ENCODE data around the gene RAD51.
A peak's percentile ranks its signal among the peaks of the same experiment; 100 is the strongest.
"Not testable (repeated sequence)": the region's sequence is repeated elsewhere in the genome, so short reads cannot be mapped to it uniquely, and the experiment has no call there.

RAD51 gene

DNA sequence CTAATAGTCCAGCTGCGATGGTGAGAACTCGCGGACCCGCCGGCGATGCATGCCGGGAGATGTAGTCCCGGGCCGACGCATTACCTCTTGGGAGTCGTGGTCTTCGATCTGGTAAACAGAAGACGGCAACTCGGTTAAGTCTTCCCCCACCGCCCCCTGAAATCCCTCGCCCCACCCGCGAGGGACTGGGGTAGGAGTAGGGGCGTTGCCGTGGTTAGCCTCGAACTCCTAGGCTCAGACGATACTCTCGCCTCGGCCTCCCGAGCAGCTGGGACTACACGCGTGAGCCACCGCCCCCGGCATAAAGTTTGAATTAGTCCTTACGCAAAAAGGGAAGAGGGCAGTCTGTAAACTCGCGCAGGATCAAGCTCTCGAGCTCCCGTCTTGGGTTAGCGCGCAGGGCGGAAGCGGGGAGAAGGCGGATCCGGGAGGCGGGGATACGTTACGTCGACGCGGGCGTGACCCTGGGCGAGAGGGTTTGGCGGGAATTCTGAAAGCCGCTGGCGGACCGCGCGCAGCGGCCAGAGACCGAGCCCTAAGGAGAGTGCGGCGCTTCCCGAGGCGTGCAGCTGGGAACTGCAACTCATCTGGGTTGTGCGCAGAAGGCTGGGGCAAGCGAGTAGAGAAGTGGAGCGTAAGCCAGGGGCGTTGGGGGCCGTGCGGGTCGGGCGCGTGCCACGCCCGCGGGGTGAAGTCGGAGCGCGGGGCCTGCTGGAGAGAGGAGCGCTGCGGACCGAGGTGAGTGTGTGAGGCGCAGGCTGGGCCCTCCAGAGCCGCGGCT is at the start of gene RAD51:
TSS of gene RAD51 (plus strand) at position 487 of the 781 bp plus-strand sequence. CDS start 3,585 bp downstream, outside the sequence.
- DNase-seq (ENCODE audit: low spot score) = peak; percentile 97

DNA sequence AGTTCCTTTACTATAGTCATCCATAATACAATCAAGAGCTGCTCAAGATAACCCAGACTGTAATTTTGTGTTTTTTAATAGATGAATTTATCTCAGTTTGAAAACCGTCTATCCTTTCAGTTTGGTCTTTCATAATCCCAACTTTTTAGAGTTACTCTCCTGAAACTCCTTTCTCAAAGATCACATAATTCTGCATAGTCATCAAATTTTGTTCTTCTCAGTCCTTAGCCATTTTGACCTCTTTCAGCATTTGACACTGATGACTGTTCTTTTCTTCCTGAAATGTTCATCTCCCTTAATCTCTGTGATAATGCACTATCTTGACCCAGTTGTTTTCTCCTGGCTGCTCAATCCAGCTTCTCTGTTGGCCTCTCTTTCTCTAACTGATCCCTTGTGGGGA is 47.5 kb upstream of the RAD51 start:
- no peak for DNase-seq (ENCODE audit: low spot score)

DNA sequence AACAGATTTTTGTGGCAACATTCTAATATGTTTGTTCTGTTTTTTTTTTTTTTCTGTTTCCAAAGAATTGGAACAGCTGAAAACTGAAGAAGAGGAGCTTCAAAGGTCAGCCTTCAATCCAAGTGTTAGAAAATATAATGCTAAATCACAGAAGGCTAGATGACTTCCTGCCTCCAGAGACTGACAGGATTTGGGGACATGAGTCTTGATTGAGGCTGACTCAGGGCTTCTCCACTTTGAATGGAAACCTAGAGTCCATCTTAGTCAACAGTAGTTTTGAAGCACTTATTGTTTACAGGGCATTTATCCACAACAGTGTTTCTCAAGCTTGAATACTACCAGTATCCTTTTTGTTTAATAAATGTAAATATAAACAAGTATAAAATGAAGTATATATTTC is 44.5 kb upstream of the RAD51 start:
- no peak for DNase-seq (ENCODE audit: low spot score)

DNA sequence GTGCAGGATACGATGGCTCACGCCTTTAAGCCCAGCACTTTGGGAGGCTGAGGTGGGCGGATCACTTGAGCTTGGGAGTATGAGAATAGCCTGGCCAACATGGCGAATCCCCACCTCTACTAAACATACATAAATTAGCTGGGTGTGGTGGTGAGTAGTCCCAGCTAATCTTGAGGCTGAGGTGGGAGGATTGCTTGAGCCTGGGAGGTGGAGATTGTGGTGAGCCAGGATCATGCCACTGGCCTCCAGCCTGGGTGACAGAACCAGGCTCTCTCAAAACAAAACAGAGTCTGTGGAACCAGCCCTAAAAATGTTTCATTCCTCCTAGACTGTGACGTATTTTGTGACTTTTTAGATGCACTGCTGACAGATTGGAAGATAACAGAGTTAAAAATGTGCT is 34.3 kb upstream of the RAD51 start:
- DNase-seq (ENCODE audit: low spot score) = no peak

DNA sequence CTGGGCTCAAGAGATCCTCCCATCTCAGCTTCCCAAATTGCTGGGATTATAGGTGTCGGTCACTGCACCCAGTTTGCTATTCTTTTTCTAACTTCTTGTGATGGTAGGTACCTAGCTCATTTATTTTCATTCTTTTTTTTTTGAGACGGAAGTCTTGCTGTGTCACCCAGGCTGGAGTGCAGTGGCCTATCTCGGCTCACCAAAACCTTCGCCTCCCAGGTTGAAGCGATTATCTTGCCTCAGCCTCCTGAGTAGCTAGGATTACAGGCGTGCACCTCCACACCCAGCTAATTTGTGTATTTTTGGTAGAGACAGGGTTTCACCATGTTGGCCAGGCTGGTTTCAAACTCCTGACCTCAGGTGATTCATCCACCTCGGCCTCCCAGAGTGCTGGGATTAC is 30.1 kb upstream of the RAD51 start:
- DNase-seq (ENCODE audit: low spot score) = no peak

DNA sequence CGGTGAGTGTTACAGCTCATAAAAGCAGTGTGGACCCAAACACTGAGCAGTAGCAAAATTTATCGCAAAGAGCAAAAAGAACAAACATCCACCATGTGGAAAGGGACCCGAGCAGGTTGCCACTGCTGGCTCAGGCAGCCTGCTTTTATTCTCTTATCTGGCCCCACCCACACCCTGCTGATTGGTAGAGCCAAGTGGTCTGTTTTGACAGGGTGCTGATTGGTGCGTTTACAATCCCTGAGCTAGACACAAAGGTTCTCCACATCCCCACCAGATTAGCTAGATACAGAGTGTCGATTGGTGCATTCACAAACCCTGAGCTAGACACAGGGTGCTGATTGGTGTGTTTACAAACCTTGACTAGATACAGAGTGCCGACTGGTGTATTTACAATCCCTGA is 18.7 kb upstream of the RAD51 start:
- DNase-seq (ENCODE audit: low spot score) = not testable (repeated sequence)

DNA sequence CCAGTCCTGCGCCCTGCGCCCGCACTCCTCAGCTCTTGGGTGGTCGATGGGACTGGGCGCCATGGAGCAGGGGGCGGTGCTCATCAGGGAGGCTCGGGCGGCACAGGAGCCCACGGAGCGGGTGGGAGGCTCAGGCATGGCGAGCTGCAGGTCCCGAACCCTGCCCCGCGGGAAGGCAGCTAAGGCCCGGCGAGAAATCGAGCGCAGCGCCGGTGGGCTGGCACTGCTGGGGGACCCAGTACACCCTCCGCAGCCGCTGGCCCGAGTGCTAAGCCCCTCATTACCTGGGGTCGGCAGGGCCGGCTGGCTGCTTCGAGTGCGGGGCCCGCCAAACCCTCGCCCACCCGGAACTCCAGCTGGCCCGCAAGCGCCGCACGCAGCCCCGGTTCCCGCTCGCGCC is 18.1 kb upstream of the RAD51 start:
- not testable (repeated sequence) for DNase-seq (ENCODE audit: low spot score)

DNA sequence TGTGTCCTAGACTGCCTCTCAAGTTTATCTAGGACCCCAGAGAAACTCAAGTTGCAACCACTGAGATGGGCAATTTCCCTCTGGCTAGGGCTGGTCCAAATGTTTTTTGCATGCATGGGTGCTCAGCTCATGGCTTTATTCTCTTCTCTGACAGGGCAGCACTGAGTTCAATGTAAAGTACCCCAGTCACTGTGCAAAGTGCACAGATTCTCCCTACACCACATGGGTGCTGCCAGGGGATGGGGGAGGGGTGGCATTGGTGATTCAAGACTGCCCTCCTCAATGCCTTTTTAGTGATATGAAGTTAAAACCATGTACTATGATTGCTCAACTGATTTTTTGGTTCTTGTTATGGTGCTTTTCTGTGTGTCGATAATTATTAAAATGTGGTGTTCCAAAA is 14.8 kb upstream of the RAD51 start:
- DNase-seq (ENCODE audit: low spot score) = no peak

DNA sequence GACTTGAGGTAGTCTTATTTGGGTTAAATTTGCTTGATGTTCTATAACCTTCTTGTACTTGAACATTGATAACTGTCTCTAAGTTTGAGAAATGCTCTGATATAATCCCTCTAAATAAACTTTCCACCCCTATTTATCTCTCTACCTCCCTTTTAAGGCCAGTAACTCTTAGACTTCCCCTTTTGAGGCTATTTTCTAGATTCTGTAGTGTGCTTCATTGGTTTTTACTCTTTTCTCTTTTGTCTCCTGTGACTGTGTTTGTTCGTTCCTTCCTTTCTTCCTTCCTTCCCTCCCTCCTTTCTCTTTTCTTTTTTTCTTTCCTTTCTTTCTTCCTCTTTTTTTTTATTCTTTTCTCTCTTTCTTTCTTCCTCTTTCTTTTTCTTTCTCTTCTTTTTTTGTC is 14.0 kb upstream of the RAD51 start:
- not testable (repeated sequence) for DNase-seq (ENCODE audit: low spot score)

DNA sequence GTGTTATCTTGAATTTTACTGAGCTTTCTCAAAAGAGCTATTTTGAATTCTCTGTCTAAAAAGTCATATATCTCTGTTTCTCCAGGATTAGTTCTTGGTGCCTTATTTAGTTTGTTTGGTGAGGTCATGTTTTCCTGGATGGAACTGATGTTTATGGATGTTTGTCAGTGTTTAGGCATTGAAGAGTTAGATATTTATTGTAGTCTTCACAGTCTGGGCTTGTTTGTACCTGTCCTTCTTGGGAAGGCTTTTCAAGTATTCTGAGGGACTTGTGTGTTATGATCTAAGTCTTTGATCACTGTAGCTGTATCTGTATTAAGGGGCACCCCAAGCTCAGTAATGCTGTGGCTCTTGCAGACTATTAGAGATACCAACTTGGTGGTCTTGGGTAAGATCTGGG is 10.6 kb upstream of the RAD51 start:
- DNase-seq (ENCODE audit: low spot score) = no peak

DNA sequence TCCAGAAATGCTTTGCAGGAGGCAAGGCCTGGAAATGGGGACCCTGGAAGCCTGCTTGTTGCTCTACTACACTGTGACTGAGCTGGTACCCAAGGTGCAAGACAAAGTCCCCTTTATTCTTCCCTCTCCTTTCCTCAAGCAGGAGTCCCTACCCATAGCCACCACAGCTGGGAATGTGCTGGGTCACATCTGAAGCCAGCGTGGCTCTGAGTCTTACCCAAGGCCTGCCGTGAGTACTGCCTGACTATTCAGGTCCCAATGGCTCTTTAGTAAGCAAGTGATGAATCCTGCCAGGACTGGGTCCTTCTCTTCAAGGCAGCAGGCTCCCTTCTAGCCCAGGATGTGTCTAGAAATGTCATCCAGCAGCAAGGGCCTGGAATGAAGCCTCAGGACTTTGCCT is 9.6 kb upstream of the RAD51 start:
- DNase-seq (ENCODE audit: low spot score) = no peak

DNA sequence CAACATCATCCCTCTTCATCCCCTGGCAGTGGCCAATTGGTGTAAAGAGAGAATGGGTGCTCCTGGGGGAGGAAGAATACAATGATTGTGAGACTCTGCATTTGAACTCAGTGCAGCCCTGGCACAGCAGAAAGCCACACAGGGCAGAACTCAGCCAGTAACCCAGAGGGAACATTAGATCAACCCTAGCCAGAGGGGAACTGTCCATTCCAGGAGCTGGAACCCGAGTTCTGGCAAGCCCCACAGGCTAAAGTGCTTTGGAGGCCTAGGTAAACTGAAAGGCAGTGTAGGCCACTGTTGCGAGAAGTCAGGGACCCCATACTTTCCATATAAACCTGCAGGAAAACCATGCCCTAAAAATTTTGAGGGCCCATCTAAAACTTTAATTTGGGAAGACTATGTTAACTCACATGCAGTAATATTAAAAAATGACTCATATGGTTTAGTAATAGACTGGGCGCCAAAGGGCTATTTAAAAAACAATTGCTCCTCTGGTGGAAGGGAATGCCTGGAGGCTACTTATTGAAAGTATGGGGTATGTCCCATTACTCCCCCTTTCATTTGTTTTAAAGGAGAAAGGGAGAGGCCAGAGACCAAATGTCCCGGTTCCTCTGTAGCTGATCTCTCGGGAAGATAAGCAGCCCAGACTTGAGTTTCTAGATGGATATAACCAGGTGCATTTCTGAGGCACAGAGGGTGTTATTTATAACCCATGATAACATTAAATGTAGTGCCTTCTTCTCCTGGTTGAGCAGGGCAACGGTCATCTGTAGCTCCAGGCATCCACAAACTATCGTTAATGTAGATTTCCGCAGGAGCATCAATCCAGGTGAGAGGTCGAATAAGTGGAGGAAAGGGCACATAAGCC is 5.8 kb upstream of the RAD51 start:
- DNase-seq (ENCODE audit: low spot score) = no peak

DNA sequence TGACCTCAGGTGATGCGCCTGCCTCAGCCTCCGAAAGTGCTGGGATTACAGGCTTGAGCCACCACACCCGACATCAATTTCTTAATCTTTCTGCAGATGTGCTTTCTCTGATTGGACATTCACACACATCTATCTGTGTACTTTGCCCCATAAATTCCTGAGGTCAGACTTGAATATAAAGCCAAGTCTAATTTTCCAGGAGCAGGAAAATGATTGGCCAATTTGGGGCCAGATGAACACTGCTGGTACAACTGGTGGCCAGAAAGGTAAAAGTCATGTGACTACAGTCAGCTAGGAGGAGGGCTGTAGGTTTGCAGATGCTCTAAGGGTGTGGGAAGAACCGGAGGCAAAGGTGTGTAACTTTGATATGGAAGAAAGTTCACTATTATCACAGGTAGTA is 3.2 kb upstream of the RAD51 start:
- no peak for DNase-seq (ENCODE audit: low spot score)

DNA sequence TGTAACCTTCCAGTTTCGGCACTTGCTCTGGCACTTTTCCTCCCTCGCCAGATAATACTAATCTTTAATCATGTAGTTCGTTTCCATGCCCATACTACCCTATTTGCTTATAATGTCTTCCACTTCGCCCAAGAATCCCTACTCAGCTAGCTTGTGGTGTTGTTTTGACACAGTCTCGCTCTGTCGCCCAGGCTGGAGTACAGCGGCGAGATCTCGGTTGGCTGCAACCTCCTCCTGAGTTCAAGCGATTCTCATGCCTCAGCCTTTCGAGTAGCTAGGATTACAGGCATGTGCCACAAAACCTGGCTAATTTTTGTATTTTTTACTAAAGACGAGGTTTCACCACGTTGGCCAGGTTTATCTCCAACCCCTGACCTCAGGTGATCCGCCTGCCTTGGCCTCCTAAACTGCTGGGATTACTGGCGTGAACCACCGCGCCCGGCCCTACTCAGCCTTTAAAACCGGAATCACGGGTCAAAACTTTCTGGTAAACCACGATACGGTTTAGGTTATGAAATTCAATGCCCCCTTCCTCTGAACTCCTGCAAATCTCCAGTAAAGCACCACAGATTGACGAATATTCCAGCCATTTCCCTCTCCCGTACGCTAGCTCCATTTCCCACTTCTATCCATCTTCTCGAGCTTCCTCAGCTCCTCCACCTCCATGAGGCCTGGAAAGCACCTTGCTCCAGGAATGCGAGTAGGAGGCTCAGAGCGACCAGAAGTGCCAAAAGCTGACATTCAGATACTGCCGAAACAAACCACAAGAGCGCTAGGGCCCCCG is 878 bp upstream of the RAD51 start:
- no peak for DNase-seq (ENCODE audit: low spot score)

DNA sequence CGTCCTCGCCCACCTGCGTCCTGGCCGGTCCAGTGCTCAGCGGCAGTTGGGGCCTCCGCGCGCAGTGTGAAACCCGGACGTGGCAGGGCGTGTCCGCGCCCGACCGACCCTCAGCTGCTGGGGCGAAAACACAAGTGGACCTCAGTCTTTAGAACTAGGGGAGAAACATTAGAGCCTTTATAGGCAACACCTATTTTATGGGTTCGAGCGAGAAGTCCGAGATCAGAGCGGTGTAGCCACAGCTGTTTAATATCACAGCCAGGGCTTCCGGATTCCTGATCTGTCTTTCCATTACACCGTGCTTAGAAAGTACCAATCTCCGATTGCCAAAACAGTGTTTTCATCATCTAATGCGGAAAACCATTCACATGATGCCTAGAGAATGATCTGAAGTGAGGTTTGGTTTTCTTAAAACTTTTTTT is 506 bp downstream of the RAD51 start:
- no peak for DNase-seq (ENCODE audit: low spot score)

DNA sequence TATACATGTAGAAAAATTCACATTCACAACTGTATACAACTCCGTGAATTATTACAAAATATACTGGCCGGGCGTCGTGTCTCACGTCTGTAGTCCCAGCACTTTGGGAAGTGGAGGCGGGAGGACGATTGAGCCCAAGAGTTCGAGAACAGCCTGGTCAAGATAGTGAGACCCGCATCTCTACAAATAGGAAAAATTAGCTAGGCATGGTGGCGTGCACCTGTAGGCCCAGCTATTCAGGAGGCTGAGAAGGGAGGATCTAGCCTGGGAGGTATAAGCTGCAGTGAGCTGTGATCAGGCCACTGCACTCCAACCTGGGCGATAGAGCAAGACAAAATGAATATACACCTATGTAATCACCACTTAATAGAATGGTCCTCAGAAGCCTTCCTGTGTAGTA is 1.3 kb downstream of the RAD51 start:
- no peak for DNase-seq (ENCODE audit: low spot score)

DNA sequence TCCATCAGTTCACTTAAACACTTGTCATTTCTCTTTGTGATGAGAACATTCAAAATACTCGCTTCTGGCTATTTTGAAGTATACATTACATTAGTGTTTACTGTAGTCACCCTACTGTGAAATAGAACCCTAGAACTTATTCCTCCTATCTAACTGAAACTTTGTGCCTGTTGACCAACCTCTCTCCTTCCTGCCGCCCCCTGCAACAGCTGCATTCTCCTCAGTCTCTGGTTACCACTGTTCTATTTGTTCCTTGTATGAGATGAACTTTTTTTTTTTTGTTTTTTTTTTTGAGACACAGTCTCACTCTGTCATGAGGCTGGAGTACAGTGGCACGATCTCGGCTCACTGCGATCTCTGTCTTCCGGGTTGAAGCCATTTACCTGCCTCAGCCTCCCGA is 2.9 kb downstream of the RAD51 start:
- no peak for DNase-seq (ENCODE audit: low spot score)

DNA sequence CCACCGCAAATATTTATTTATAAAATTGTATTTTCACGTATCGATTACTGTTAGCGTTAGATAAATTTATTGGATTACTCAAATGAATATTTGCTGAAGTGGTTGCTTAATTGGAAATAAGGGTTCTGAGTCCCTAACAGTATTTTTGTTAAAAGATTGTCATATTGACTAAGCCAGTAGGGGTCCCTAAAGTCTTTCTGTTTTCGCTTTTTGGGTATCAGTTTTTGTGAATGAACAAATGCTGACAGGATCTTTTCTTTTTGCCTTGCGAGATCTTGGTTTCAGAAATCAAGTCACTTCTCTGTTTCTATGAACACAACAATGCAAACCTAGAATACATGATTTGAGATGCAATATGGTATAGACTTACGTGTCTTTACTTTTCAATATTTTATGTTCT is 7.1 kb downstream of the RAD51 start:
- no peak for DNase-seq (ENCODE audit: low spot score)

DNA sequence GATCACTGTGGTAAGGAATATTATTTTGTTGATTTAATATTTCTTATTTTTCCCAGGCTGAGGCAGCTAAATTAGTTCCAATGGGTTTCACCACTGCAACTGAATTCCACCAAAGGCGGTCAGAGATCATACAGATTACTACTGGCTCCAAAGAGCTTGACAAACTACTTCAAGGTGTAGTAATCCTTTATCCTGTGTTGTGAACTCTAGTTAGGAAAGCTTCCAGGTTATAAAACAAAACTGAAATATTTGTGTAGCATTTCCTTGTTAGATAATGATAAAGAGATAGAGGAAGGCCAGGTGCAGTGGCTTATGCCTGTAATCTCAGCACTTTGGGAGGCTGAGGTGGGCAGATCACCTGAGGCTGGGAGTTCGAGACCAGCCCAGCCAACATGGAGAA is 11.1 kb downstream of the RAD51 start:
- no peak for DNase-seq (ENCODE audit: low spot score)

DNA sequence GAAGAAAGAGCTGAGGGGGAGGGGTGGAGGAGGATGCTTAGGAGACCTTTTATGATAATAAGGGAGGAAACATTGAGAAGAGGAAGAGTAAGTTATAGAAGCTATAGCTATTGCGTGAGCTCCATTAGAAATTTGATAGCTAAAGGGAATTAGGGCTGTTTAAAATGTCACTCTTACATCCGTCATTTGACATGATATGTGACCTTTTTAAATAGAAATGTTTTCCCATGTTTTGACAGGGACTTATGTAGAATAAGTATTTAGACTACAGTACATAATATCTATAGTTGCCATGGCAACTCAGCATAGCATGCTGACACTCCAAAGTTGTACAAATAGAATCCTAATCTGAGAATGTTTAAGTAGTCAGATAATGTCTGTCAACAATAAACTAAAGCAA is 19.2 kb downstream of the RAD51 start:
- no peak for DNase-seq (ENCODE audit: low spot score)

DNA sequence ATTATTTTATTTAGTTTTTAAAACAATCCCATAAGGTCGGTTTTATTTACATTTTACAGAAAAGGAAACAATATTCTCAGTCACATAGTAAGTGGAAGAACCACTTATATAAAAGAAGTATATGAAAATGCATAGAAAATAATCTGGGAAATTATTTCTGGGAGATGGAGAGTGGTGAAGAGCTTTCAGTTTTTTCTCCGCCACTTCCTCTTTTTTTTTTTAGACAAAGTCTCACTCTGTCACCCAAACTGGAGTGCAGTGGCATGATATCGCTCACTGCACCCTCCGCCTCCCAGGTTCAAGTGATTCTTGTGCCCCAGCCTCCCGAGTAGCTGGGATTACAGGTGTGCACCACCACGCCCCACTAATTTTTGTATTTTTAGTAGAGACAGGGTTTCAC is 21.2 kb downstream of the RAD51 start:
- no peak for DNase-seq (ENCODE audit: low spot score)

DNA sequence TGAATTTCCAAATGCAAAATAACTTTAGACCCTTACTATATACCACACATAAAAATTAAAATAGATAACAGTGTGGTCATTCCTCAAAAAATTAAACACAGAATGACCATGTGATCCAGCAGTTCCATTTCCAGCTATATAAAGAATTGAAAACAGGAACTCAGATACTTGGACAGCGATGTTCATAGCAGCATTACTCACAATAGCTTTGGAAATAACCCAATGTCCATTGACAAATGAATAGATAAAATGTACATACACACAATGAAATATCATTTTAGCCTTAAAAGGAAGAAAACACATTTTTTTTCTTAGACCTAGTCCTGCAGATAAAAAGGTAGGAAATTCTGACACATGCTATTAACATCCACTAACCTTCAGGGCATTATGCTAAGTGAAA is 26.7 kb downstream of the RAD51 start:
- no peak for DNase-seq (ENCODE audit: low spot score)

DNA sequence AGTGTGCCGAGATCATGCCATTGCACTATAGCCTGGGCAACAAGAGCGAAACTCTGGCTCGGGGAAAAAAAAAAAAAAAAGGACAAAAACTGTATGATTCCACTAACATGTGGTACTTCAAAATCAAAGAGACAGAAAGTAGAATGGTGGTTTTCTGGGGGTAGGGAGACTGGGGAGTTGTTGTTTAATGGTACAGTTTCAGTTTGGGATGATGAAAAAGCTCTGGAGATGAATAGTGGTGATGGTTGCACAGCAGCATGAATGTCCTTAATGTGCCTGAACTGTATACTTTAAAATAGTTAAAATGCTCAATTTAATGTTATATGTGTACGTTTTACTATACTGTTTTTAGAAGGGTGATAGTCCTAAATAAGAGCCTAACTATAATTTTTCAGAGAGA is 27.4 kb downstream of the RAD51 start:
- DNase-seq (ENCODE audit: low spot score) = no peak

Measured in left forelimb (tissue), 1 donor.